Neural cell (in vitro differentiated cells): Measurements from ENCODE around the gene CREBRF. TPM values are rescaled to one million over a fixed set of nuclear protein-coding genes. Genes with fewer than 3 reads are reported as not detected.

Experiments used
- H2AFZ ChIP-seq: fragments of 200-600, 300-800 bp; sonication (generic), shearing (Covaris generic); 2 replicates; pipeline ENCODE4 v1.6.0; 2014; ENCODE audit warnings: low read depth, mild to moderate bottlenecking, antibody characterized with exemption, low read length, moderate library complexity
- H3F3A ChIP-seq: fragments of 200-600 bp; shearing (Covaris generic); 2 replicates; pipeline ENCODE4 v1.6.1; 2016; ENCODE audit warnings: mild to moderate bottlenecking, moderate library complexity, mixed read lengths, antibody characterized with exemption, low read length; ENCODE audit not compliant: insufficient read depth, poor library complexity, severe bottlenecking
- H3K27ac ChIP-seq: fragments of 200-600, 300-800 bp; sonication (generic), shearing (Covaris generic); 2 replicates; pipeline ENCODE4 v1.5.1; 2014; ENCODE audit warnings: mild to moderate bottlenecking, low read length, moderate library complexity
- H3K27me3 ChIP-seq: fragments of 300-800, 200-600 bp; sonication (generic), shearing (Covaris generic); 2 replicates; pipeline ENCODE4 v1.6.0; 2014; ENCODE audit warnings: mild to moderate bottlenecking, low read depth, low read length, moderate library complexity; ENCODE audit not compliant: insufficient read depth
- H3K36me3 ChIP-seq: fragments of 300-800, 200-600 bp; sonication (generic), shearing (Covaris generic); 2 replicates; pipeline ENCODE4 v1.5.1; 2014; ENCODE audit warnings: mild to moderate bottlenecking, antibody characterized with exemption, low read length, moderate library complexity; ENCODE audit not compliant: insufficient read depth
- H3K4me2 ChIP-seq: fragments of 300-800, 200-600 bp; sonication (generic), shearing (Covaris generic); 2 replicates; pipeline ENCODE4 v1.6.0; 2014; ENCODE audit warnings: mild to moderate bottlenecking, low read length
- H3K4me3 ChIP-seq: fragments of 300-800, 200-600 bp; sonication (generic), shearing (Covaris generic); 2 replicates; pipeline ENCODE4 v1.5.1; 2014; ENCODE audit warnings: mild to moderate bottlenecking, low read length, moderate library complexity
- H3K79me2 ChIP-seq: fragments of 200-600 bp; shearing (Covaris generic); replicated peaks from 2 replicates; pipeline ENCODE4 v1.6.0; 2014; ENCODE audit warnings: mild to moderate bottlenecking, low read length, moderate library complexity; ENCODE audit not compliant: insufficient read depth
- H3K9ac ChIP-seq: fragments of 300-800, 200-600 bp; sonication (generic), shearing (Covaris generic); 2 replicates; pipeline ENCODE4 v1.6.1; 2016; ENCODE audit warnings: mild to moderate bottlenecking, low read length, mixed read lengths
- H3K9me2 ChIP-seq: fragments of 200-600 bp; shearing (Covaris generic); 2 replicates; pipeline ENCODE4 v1.6.1; 2016; ENCODE audit warnings: mild to moderate bottlenecking, low read length, mixed read lengths; ENCODE audit not compliant: insufficient read depth
- H3K9me3 ChIP-seq: fragments of 200-600, 300-800 bp; sonication (generic), shearing (Covaris generic); 2 replicates; pipeline ENCODE4 v1.6.1; 2016; ENCODE audit warnings: mild to moderate bottlenecking, mixed run types, low read length, moderate library complexity, mixed read lengths
- H4K20me1 ChIP-seq: fragments of 200-600 bp; shearing (Covaris generic); 2 replicates; pipeline ENCODE4 v1.6.1; 2016; ENCODE audit warnings: mild to moderate bottlenecking, mixed run types; ENCODE audit not compliant: insufficient read depth
- EP300 ChIP-seq: fragments of 450-650 bp; conservative IDR thresholded peaks from 2 replicates; pipeline ENCODE4 v1.6.1; 2014; ENCODE audit warnings: antibody characterized with exemption, mild to moderate bottlenecking, moderate library complexity; ENCODE audit not compliant: poor library complexity, severe bottlenecking
- EZH2 ChIP-seq: fragments of 200-600, 300-800 bp; shearing (Covaris generic), sonication (generic); IDR thresholded peaks from 2 replicates; pipeline ENCODE4 v1.6.1; 2014; ENCODE audit warnings: antibody characterized with exemption, low read length, borderline replicate concordance, mild to moderate bottlenecking; ENCODE audit not compliant: insufficient read depth, poor library complexity, severe bottlenecking
- MXI1 ChIP-seq: fragments of 450-650 bp; conservative IDR thresholded peaks from 2 replicates; pipeline ENCODE4 v1.6.1; 2014; ENCODE audit warnings: antibody characterized with exemption, mild to moderate bottlenecking; ENCODE audit not compliant: poor library complexity, severe bottlenecking
- POLR2AphosphoS5 ChIP-seq: IDR thresholded peaks from 2 replicates; pipeline ENCODE4 v1.6.1; 2012
- RAD21 ChIP-seq: fragments of 450-650 bp; conservative IDR thresholded peaks from 2 replicates; pipeline ENCODE4 v1.6.1; 2014; ENCODE audit warnings: antibody characterized with exemption, mild to moderate bottlenecking, moderate library complexity
- SMC3 ChIP-seq: fragments of 450-650 bp; conservative IDR thresholded peaks from 2 replicates; pipeline ENCODE4 v1.6.1; 2014; ENCODE audit warnings: antibody characterized with exemption, mild to moderate bottlenecking, moderate library complexity; ENCODE audit not compliant: poor library complexity
- TAF1 ChIP-seq: IDR thresholded peaks from 2 replicates; pipeline ENCODE4 v1.6.1; 2012; ENCODE audit warnings: low read depth
- polyA plus RNA-seq: library from polyadenylated mRNA; depleted of rRNA; stranded (reverse); fragments of >200 nt; gene quantifications from 2 replicates; pipeline ENCODE4 v1.2.3, GENCODE V29; 2014
- TF ChIP-seq, protein P1 (sequence below): IDR thresholded peaks from 2 replicates; pipeline ENCODE4 v1.6.1; 2012; ENCODE audit warnings: borderline replicate concordance
- TF ChIP-seq, protein P2 (sequence below): fragments of 450-650 bp; IDR thresholded peaks from 2 replicates; pipeline ENCODE4 v1.5.1; 2014; ENCODE audit warnings: antibody characterized with exemption, mild to moderate bottlenecking, moderate library complexity; ENCODE audit not compliant: poor library complexity, severe bottlenecking

The CREBRF gene
- polyA plus RNA-seq, 1 donor from 2014 or later: 9.3 TPM

GRCh38 chr5:173138707-173139106 is 82.6 kb downstream of the CREBRF start:
- H3K4me3 ChIP-seq: no peak overlapping the region
- no peak overlapping the region for H3K27ac ChIP-seq
- H2AFZ ChIP-seq: no peak overlapping the region
- TF ChIP-seq EP300 (no peak), SMC3 (no peak), MXI1 (no peak), EZH2 (no peak), POLR2AphosphoS5 (no peak), RAD21 (no peak), TAF1 (no peak)
- TF ChIP-seq, protein P1, sequence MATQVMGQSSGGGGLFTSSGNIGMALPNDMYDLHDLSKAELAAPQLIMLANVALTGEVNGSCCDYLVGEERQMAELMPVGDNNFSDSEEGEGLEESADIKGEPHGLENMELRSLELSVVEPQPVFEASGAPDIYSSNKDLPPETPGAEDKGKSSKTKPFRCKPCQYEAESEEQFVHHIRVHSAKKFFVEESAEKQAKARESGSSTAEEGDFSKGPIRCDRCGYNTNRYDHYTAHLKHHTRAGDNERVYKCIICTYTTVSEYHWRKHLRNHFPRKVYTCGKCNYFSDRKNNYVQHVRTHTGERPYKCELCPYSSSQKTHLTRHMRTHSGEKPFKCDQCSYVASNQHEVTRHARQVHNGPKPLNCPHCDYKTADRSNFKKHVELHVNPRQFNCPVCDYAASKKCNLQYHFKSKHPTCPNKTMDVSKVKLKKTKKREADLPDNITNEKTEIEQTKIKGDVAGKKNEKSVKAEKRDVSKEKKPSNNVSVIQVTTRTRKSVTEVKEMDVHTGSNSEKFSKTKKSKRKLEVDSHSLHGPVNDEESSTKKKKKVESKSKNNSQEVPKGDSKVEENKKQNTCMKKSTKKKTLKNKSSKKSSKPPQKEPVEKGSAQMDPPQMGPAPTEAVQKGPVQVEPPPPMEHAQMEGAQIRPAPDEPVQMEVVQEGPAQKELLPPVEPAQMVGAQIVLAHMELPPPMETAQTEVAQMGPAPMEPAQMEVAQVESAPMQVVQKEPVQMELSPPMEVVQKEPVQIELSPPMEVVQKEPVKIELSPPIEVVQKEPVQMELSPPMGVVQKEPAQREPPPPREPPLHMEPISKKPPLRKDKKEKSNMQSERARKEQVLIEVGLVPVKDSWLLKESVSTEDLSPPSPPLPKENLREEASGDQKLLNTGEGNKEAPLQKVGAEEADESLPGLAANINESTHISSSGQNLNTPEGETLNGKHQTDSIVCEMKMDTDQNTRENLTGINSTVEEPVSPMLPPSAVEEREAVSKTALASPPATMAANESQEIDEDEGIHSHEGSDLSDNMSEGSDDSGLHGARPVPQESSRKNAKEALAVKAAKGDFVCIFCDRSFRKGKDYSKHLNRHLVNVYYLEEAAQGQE: no peak
- TF ChIP-seq, protein P2, sequence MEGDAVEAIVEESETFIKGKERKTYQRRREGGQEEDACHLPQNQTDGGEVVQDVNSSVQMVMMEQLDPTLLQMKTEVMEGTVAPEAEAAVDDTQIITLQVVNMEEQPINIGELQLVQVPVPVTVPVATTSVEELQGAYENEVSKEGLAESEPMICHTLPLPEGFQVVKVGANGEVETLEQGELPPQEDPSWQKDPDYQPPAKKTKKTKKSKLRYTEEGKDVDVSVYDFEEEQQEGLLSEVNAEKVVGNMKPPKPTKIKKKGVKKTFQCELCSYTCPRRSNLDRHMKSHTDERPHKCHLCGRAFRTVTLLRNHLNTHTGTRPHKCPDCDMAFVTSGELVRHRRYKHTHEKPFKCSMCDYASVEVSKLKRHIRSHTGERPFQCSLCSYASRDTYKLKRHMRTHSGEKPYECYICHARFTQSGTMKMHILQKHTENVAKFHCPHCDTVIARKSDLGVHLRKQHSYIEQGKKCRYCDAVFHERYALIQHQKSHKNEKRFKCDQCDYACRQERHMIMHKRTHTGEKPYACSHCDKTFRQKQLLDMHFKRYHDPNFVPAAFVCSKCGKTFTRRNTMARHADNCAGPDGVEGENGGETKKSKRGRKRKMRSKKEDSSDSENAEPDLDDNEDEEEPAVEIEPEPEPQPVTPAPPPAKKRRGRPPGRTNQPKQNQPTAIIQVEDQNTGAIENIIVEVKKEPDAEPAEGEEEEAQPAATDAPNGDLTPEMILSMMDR: no peak
- no peaks in the 10 kb centered on the region for H3K79me2 ChIP-seq
- no peaks in the 10 kb centered on the region for H4K20me1 ChIP-seq
- H3K36me3 ChIP-seq: no peaks in the 10 kb centered on the region
- no peaks in the 10 kb centered on the region for H3K9me2 ChIP-seq
- H3K9ac ChIP-seq: no peak overlapping the region
- H3K9me3 ChIP-seq: no peaks in the 10 kb centered on the region
- no peak overlapping the region for H3K4me2 ChIP-seq
- no peaks in the 10 kb centered on the region for H3K27me3 ChIP-seq
- H3F3A ChIP-seq: no peaks in the 10 kb centered on the region

GRCh38 chr5:173139631-173140030 is 83.5 kb downstream of the CREBRF start:
- Histone ChIP-seq H3K4me2 (no peak overlapping the region), H3K27ac (no peak overlapping the region), H3K9me3 (no peaks in the 10 kb centered on the region), H3K9me2 (no peaks in the 10 kb centered on the region), H3K9ac (no peak overlapping the region), H3F3A (no peaks in the 10 kb centered on the region), H4K20me1 (no peaks in the 10 kb centered on the region), H3K4me3 (no peak overlapping the region), H3K36me3 (no peaks in the 10 kb centered on the region), H3K27me3 (no peaks in the 10 kb centered on the region), H2AFZ (no peak overlapping the region), H3K79me2 (no peaks in the 10 kb centered on the region)
- TF ChIP-seq TAF1 (no peak), RAD21 (no peak), SMC3 (no peak), POLR2AphosphoS5 (no peak), EZH2 (no peak)
- TF ChIP-seq, protein P1: no peak
